Esophagus muscularis mucosa (tissue), 4 donors: ENCODE data around the gene DEPDC5.

Experiments
- CTCF ChIP-seq, 3 experiments: fragments of 200-600 bp in 2 of 3; fragments of 450-650 bp in 1 of 3; sonication (generic) in 2 of 3; IDR thresholded peaks; one replicate each; pipeline ENCODE4 v1.5.1; 2017 to 2019; ENCODE audit warnings: antibody characterized with exemption in 3 of 3, mild to moderate bottlenecking in 2 of 3, moderate library complexity in 1 of 3
- EP300 ChIP-seq: sonication (generic); formaldehyde crosslinking; IDR thresholded peaks from one replicate; pipeline ENCODE4 v1.6.1; 2017; ENCODE audit warnings: antibody characterized with exemption
- POLR2A ChIP-seq: fragments of 450-650 bp; IDR thresholded peaks from one replicate; pipeline ENCODE4 v1.6.1; 2017; ENCODE audit warnings: antibody characterized with exemption, moderate library complexity, mild to moderate bottlenecking, low read depth
- POLR2AphosphoS5 ChIP-seq, 2 donors: sonication (generic); formaldehyde crosslinking; IDR thresholded peaks; one replicate each; pipeline ENCODE4 v1.6.1; 2017; ENCODE audit warnings: antibody characterized with exemption in 2 of 2

DNA sequence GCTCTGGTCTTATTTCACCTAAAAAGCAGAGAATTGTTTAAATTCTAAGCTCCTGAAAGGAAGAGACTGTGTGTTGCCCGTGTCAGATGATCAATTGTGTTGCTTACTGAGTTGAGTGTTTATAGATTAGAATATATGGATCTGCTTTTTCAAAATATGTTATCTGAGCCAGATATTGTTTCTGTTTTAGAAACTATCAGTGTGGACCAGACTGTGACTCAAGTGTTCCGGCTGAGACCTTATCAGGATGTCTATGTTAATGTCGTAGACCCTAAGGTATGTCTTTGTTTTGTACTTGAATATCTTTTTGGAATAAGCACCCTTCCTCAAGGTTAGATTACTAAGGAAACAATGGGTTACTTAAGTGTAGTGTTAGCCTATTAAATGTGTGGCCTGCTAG, 11.0 kb downstream of the DEPDC5 start:
- TF ChIP-seq CTCF (IDR thresholded peaks at IDR 0.05) (no peak), POLR2AphosphoS5 (IDR thresholded peaks at IDR 0.05) (no peak), POLR2A (no peak), EP300 (no peak)
